ENCODE measurements around the gene ACTA2.

The ACTA2 gene

DNA sequence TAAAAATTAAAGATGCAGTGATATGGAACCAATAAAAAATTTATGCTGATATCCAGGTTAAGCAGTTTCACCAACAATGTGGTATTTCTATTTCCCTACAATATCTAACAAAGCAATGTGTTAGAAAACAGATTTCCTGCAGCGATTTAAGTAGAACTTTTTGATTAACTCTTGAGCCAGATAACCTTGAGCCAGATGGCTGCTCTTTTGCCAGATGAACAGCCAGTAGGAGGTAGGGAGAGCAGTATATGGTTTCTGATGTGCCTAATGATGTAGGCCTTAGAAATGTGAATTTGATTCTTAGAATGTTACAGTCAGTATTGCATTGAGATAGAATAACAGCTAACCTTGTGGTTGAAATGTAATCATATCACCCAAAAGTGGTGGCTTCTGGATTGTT, 41.5 kb downstream of the ACTA2 start:
- ChIA-PET POLR2A (no interaction called here), CTCF (interaction anchor here (1.2 to 1.6 kb wide), 3 partner anchors 21 to 76 kb away, joined by 4 to 6 read pairs (median 5); no protein-coding TSS in a partner anchor)
- H3K4me3 ChIP-seq (ENCODE audit: low read depth, low read length) = no peak overlapping the region
- DNase-seq (ENCODE audit: low read depth, low spot score) = no peak
- TF ChIP-seq, protein P1, sequence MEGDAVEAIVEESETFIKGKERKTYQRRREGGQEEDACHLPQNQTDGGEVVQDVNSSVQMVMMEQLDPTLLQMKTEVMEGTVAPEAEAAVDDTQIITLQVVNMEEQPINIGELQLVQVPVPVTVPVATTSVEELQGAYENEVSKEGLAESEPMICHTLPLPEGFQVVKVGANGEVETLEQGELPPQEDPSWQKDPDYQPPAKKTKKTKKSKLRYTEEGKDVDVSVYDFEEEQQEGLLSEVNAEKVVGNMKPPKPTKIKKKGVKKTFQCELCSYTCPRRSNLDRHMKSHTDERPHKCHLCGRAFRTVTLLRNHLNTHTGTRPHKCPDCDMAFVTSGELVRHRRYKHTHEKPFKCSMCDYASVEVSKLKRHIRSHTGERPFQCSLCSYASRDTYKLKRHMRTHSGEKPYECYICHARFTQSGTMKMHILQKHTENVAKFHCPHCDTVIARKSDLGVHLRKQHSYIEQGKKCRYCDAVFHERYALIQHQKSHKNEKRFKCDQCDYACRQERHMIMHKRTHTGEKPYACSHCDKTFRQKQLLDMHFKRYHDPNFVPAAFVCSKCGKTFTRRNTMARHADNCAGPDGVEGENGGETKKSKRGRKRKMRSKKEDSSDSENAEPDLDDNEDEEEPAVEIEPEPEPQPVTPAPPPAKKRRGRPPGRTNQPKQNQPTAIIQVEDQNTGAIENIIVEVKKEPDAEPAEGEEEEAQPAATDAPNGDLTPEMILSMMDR (IDR thresholded peaks at IDR 0.05; ENCODE audit: insufficient read depth, low read length, missing control alignments) = no peak

DNA sequence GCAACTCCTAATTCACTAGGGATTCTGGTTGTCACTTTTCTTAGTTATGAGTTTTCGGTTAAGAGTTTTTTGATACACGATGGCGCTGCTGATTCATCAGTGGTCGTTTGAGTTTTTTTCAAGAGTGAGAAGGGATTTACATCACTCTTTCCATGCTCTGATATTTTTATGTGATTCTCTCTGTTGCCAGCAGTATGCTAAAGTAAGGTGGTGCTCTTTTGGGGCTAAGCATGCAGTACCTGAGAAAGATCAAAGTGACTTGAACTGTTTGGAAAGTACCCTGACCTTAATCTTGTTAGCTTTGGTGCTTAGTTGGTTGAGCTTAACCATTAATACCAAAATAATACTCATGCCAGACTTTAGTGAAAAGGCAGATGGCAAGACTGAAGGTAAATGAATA, 44.4 kb downstream of the ACTA2 start:
- ChIA-PET POLR2A (no interaction called here), CTCF (interaction anchor here (0.9 to 3.5 kb wide), 3 partner anchors 25 to 72 kb away, joined by 3 to 15 read pairs (median 5); no protein-coding TSS in a partner anchor)
- H3K4me3 ChIP-seq (ENCODE audit: low read depth, low read length) = no peak overlapping the region
- TF ChIP-seq, protein P1 (IDR thresholded peaks at IDR 0.05; ENCODE audit: insufficient read depth, low read length, missing control alignments) = no peak
- DNase-seq (ENCODE audit: low read depth, low spot score) = no peak

DNA sequence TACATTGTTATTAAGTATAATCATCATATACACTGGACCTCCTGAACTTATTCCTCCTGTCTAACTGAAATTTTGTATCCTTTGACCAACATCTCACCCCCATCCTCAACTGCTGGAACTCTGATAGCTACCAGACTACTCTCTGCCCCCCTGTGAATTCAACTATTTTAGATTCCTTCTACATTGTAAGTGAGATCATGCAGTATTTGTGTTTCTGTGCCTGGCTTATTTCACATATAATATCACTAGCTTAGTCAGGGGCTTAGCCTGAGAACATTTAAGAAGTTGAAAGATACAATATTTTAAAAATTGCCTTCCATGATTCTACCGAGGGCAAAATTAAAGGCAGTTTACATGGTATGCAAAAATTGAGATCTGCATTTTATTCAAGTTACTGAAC, 45.7 kb downstream of the ACTA2 start:
- no peak overlapping the region for H3K4me3 ChIP-seq (ENCODE audit: low read depth, low read length)
- TF ChIP-seq, protein P1 (IDR thresholded peaks at IDR 0.05; ENCODE audit: insufficient read depth, low read length, missing control alignments) = no peak
- DNase-seq (ENCODE audit: low read depth, low spot score) = no peak
- CTCF ChIA-PET = interaction anchor here (1.0 to 3.5 kb wide), 5 partner anchors 10 to 342 kb away, joined by 3 to 15 read pairs (median 4); no protein-coding TSS in a partner anchor
- POLR2A ChIA-PET = no interaction called here

DNA sequence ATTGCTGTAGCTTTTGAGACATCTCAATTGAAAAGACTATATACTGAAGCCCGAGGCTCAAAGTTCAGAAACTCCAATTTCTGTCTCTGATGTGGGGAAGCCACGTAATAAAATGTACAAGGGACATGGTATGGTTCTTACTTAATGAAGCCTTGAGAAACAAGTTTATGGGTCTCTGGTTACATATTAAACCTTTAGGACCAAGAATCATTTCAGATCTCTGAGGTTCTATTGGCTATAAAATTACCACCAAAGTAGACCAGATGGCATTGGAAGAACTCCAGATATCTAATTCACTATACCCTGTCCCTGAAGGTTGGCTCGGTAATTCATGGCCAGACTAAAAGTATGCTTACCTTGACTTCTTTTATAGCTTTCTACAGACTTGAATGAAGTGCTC, 48.9 kb downstream of the ACTA2 start:
- H3K4me3 ChIP-seq (ENCODE audit: low read depth, low read length) = no peak overlapping the region
- ChIA-PET CTCF (no interaction called here), POLR2A (no interaction called here)
- TF ChIP-seq, protein P1 (IDR thresholded peaks at IDR 0.05; ENCODE audit: insufficient read depth, low read length, missing control alignments) = no peak
- no peak for DNase-seq (ENCODE audit: low read depth, low spot score)

DNA sequence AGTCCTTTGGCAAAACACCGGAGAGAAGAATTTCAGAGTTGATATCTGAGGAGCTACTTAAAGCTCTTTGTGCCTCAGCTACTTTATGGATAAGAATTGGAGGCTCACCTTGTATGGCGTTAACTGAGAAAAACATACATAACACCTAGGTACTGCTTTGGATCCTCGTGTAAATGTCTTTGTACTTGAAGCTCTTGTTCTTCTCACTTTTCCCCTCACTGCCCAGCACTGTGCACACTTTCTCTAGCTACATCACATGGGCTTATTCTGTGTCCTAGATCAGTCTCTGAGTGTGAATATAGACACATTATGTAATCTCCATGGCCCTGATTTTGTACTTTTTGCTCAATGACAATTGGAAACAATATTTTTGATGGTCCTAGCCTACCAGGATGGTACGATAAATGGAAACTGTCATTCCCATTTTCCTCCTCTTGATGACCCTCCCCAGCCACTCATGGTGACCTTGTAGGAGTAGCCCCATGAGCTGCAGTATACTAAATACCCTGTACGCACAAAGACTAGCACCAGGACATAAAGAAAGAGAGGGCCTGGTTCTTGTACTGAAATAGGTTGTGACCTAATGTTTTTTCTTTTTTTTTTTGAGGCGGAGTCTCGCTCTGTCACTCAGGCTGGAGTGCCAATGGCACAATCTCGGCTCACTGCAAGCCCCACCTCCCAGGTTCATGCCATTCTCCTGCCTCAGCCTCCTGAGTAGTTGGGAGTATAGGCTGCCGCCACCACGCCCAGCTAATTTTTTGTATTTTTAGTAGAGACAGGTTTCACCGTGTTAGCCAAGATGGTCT, 50.4 kb downstream of the ACTA2 start:
- TF ChIP-seq, protein P1 (IDR thresholded peaks at IDR 0.05; ENCODE audit: insufficient read depth, low read length, missing control alignments) = no peak
- ChIA-PET POLR2A (interaction anchor here (0.6 to 1.3 kb wide), 3 partner anchors 14 to 20 kb away, joined by 3 to 5 read pairs (median 3); no protein-coding TSS in a partner anchor), CTCF (interaction anchor here (1.7 to 7.1 kb wide), 4 partner anchors 11 to 127 kb away, joined by 5 to 41 read pairs (median 16); no protein-coding TSS in a partner anchor)
- no peak for DNase-seq (ENCODE audit: low read depth, low spot score)
- H3K4me3 ChIP-seq (ENCODE audit: low read depth, low read length) = no peak overlapping the region
